Measurements from ENCODE around the gene CAMSAP2.

The CAMSAP2 gene

DNA sequence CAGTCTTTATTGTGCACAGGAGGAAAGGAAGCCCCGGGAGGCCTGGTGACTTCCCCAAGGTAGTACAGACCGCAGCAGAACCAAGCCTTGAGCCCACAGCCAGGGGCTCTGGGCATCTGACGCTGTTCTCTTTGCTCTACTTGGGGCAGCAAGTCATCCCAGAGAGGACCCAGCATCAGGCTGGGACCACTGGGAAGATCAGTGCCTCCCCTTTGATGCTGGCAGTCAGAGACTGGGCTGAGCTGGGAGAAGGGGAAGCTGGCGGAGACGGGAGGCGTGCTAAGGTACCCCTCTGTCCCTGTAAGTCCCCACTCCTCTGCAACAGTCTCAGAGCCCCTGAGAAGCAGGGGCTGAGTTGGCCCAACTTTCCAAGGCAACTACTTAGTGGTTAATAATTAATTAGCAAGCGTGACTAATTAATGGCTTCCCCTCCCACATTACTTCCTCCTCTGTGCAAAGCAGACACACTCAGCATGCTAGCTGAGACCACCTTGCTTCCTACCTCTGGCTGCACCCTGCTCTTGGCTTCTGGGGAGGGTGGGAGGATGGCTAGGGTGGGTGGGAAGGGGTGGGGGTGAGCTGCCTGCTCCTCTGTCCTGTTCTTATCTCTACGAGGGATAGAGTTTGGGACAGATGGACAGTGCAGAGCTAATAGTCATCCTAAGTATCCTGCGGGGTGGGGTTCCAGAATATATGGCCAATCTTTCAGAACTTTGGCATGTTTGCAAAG, 157.3 kb downstream of the CAMSAP2 start:
- Histone ChIP-seq H3K4me3 (ENCODE audit: low read length, poor library complexity, severe bottlenecking) (no peak overlapping the region), H3K9me3 (ENCODE audit: insufficient read depth, low read depth, low read length) (no peaks in the 10 kb centered on the region), H2AFZ (ENCODE audit: low read length) (no peak overlapping the region), H3F3A (ENCODE audit: low read depth) (no peaks in the 10 kb centered on the region), H4K20me1 (ENCODE audit: insufficient read depth, low read length, poor library complexity, severe bottlenecking) (no peaks in the 10 kb centered on the region), H3K36me3 (ENCODE audit: insufficient read depth, low read length) (no peaks in the 10 kb centered on the region), H3K9ac (ENCODE audit: low read depth, low read length, poor library complexity, severe bottlenecking) (no peak overlapping the region), H3K27me3 (ENCODE audit: insufficient read depth, low read length, poor library complexity, severe bottlenecking) (no peaks in the 10 kb centered on the region), H3K9me2 (replicated peaks; ENCODE audit: low read depth, low read length) (no peaks in the 10 kb centered on the region), H3K4me1 (ENCODE audit: insufficient read depth, low read length, poor library complexity, severe bottlenecking) (peaks cover 63% of the 10 kb centered on the region), H3K79me2 (ENCODE audit: insufficient read depth, low read length) (no peaks in the 10 kb centered on the region), H3K4me2 (ENCODE audit: low read depth, low read length, poor library complexity, severe bottlenecking) (peak overlapping the region; percentile 18)
- TF ChIP-seq, protein P1, sequence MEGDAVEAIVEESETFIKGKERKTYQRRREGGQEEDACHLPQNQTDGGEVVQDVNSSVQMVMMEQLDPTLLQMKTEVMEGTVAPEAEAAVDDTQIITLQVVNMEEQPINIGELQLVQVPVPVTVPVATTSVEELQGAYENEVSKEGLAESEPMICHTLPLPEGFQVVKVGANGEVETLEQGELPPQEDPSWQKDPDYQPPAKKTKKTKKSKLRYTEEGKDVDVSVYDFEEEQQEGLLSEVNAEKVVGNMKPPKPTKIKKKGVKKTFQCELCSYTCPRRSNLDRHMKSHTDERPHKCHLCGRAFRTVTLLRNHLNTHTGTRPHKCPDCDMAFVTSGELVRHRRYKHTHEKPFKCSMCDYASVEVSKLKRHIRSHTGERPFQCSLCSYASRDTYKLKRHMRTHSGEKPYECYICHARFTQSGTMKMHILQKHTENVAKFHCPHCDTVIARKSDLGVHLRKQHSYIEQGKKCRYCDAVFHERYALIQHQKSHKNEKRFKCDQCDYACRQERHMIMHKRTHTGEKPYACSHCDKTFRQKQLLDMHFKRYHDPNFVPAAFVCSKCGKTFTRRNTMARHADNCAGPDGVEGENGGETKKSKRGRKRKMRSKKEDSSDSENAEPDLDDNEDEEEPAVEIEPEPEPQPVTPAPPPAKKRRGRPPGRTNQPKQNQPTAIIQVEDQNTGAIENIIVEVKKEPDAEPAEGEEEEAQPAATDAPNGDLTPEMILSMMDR (conservative IDR thresholded peaks at IDR 0.05; ENCODE audit: low read length) = no peak
- TF ChIP-seq EZH2phosphoT487 (IDR thresholded peaks at IDR 0.05; ENCODE audit: borderline replicate concordance) = no peak

DNA sequence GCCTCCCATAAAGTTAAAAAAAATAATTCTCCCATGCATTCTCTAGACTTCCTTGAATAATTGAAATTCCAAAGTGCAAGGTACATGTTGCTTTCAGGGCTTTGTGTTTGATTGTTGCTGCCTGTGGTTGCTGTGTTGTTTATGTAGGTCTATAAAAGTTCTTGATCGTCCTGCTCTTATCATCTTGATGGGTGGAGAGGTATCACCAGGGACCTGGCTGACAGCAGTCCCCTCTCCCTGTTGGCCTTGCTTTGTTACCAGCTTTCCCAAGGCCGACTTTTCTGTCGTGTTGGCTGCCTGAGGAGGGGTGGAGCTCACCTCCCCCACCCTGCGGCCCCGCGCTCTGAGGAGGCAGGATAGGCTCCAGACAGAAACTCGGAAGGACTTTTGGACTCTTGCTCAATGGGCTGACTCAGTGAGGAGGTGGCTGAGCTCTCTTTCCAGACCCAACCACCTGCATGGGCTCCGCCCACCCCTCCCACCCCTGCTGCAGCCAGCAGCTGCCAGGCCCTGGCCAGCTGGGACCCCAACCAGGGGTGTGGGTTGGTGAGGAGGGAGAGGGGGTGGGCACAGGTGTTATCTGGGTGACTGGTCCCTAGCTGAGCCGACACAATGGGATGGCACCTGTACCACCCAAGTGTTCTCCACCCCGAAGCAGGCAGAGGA, 158.0 kb downstream of the CAMSAP2 start:
- Histone ChIP-seq H2AFZ (ENCODE audit: low read length) (no peak overlapping the region), H3K4me2 (ENCODE audit: low read depth, low read length, poor library complexity, severe bottlenecking) (peak overlapping the region; percentile 18), H3K9me3 (ENCODE audit: insufficient read depth, low read depth, low read length) (no peaks in the 10 kb centered on the region), H3F3A (ENCODE audit: low read depth) (no peaks in the 10 kb centered on the region), H3K9ac (ENCODE audit: low read depth, low read length, poor library complexity, severe bottlenecking) (no peak overlapping the region), H3K4me1 (ENCODE audit: insufficient read depth, low read length, poor library complexity, severe bottlenecking) (peaks cover 63% of the 10 kb centered on the region), H3K4me3 (ENCODE audit: low read length, poor library complexity, severe bottlenecking) (no peak overlapping the region), H4K20me1 (ENCODE audit: insufficient read depth, low read length, poor library complexity, severe bottlenecking) (no peaks in the 10 kb centered on the region), H3K9me2 (replicated peaks; ENCODE audit: low read depth, low read length) (no peaks in the 10 kb centered on the region), H3K79me2 (ENCODE audit: insufficient read depth, low read length) (no peaks in the 10 kb centered on the region), H3K36me3 (ENCODE audit: insufficient read depth, low read length) (no peaks in the 10 kb centered on the region), H3K27me3 (ENCODE audit: insufficient read depth, low read length, poor library complexity, severe bottlenecking) (no peaks in the 10 kb centered on the region)
- TF ChIP-seq, protein P1 (conservative IDR thresholded peaks at IDR 0.05; ENCODE audit: low read length) = no peak
- no peak for TF ChIP-seq EZH2phosphoT487 (IDR thresholded peaks at IDR 0.05; ENCODE audit: borderline replicate concordance)

DNA sequence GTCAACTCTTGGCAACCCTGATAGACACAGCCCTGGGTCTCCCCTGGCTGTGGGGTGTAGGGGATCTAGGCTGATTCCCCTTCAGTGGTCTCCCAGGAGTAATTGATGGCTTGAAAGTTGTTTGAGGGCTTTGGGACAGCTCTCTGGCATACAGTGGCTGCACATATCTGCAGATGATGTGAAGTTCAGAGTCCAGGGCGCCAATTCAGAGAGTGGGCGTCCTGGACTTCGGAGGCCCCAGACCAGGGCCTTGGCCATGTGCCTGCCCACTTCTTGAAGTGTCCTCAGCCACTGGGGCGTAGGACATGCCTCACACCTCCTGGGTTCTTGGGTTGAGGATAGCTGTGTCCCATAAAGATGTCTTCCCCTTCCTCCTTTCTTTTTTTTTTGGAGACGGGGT, 158.6 kb downstream of the CAMSAP2 start:
- Histone ChIP-seq H3K27me3 (ENCODE audit: insufficient read depth, low read length, poor library complexity, severe bottlenecking) (no peaks in the 10 kb centered on the region), H3K9ac (ENCODE audit: low read depth, low read length, poor library complexity, severe bottlenecking) (no peak overlapping the region), H3K9me2 (replicated peaks; ENCODE audit: low read depth, low read length) (no peaks in the 10 kb centered on the region), H3K9me3 (ENCODE audit: insufficient read depth, low read depth, low read length) (no peaks in the 10 kb centered on the region), H3K79me2 (ENCODE audit: insufficient read depth, low read length) (no peaks in the 10 kb centered on the region), H3K4me3 (ENCODE audit: low read length, poor library complexity, severe bottlenecking) (no peak overlapping the region), H3K4me1 (ENCODE audit: insufficient read depth, low read length, poor library complexity, severe bottlenecking) (peaks cover 60% of the 10 kb centered on the region), H3F3A (ENCODE audit: low read depth) (no peaks in the 10 kb centered on the region), H2AFZ (ENCODE audit: low read length) (no peak overlapping the region), H4K20me1 (ENCODE audit: insufficient read depth, low read length, poor library complexity, severe bottlenecking) (no peaks in the 10 kb centered on the region), H3K36me3 (ENCODE audit: insufficient read depth, low read length) (no peaks in the 10 kb centered on the region), H3K4me2 (ENCODE audit: low read depth, low read length, poor library complexity, severe bottlenecking) (no peak overlapping the region)
- TF ChIP-seq, protein P1 (conservative IDR thresholded peaks at IDR 0.05; ENCODE audit: low read length) = no peak
- no peak for TF ChIP-seq EZH2phosphoT487 (IDR thresholded peaks at IDR 0.05; ENCODE audit: borderline replicate concordance)

Measured in Loucy (cell line).